ENCODE measurements around the gene C20orf96. TPM values are rescaled to one million over a fixed set of nuclear protein-coding genes. Genes with fewer than 3 reads are reported as not detected.

The C20orf96 gene
- total and polyA plus RNA-seq, 2 donors (not counting 1 experiment from before 2014, with no cell fraction given) = 4.7 to 7.5 TPM

DNA sequence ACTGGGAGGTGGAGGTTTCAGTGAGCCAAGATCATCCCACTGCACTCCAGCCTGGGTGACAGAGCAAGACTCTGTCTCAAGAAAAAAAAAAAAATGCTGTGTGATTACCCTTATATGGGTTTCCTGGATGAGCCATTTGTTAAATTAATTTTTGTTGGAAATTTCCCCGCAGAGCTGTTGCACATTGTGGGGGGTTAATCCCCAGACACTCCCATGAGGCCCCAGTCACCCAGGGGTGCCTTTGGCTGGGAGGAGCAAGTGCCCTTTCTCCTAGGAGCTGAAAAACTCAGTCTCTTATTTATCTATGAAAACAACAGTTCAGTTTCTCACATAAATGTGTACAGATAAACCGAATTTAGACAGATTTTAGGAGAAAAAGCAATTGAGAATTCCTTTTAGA lies 37.7 kb downstream of the C20orf96 start:
- no peaks in the 10 kb centered on the region for H3K36me3 ChIP-seq (replicated peaks in 1 of 2; ENCODE audit: control extremely low read depth in 1 of 2, control insufficient read depth in 1 of 2, extremely low read depth in 1 of 2, insufficient read depth in 2 of 2, low read length in 1 of 2)
- no peaks in the 10 kb centered on the region for H3K4me1 ChIP-seq (ENCODE audit: control insufficient read depth in 2 of 2, insufficient read depth in 2 of 2, low read length in 2 of 2)
- no peaks in the 10 kb centered on the region for H4K20me1 ChIP-seq (ENCODE audit: control insufficient read depth, insufficient read depth, low read length, poor library complexity, severe bottlenecking)
- TF ChIP-seq, protein P1, sequence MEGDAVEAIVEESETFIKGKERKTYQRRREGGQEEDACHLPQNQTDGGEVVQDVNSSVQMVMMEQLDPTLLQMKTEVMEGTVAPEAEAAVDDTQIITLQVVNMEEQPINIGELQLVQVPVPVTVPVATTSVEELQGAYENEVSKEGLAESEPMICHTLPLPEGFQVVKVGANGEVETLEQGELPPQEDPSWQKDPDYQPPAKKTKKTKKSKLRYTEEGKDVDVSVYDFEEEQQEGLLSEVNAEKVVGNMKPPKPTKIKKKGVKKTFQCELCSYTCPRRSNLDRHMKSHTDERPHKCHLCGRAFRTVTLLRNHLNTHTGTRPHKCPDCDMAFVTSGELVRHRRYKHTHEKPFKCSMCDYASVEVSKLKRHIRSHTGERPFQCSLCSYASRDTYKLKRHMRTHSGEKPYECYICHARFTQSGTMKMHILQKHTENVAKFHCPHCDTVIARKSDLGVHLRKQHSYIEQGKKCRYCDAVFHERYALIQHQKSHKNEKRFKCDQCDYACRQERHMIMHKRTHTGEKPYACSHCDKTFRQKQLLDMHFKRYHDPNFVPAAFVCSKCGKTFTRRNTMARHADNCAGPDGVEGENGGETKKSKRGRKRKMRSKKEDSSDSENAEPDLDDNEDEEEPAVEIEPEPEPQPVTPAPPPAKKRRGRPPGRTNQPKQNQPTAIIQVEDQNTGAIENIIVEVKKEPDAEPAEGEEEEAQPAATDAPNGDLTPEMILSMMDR (IDR thresholded peaks at IDR 0.05) = no peak
- TF ChIP-seq EZH2 (IDR thresholded peaks at IDR 0.05; ENCODE audit: borderline replicate concordance, insufficient read depth, low read depth, low read length, poor library complexity, severe bottlenecking) = no peak
- H3K79me2 ChIP-seq (ENCODE audit: control insufficient read depth, insufficient read depth, low read length) = no peaks in the 10 kb centered on the region
- H3K4me3 Mint-ChIP-seq = no peak overlapping the region
- no peaks in the 10 kb centered on the region for H3K9me3 ChIP-seq (ENCODE audit: control extremely low read depth in 1 of 3, control insufficient read depth in 2 of 3, insufficient read depth in 1 of 3, low read length in 2 of 3)
- peaks cover 8% of the 10 kb centered on the region for H3K27me3 Mint-ChIP-seq
- H3K27ac Mint-ChIP-seq = no peak overlapping the region
- ATAC-seq (ENCODE audit: low read depth) (no peak), DNase-seq (no peak)
- no peaks in the 10 kb centered on the region for H3K9me3 Mint-ChIP-seq (ENCODE audit: insufficient read depth)
- no peak overlapping the region for H2AFZ ChIP-seq (ENCODE audit: insufficient read depth, low read depth, low read length, poor library complexity, severe bottlenecking)
- H3K9ac ChIP-seq (ENCODE audit: low read length) = no peak overlapping the region
- ChIA-PET POLR2A (no interaction called here), CTCF (interaction anchor here (0.6 to 1.0 kb wide), 2 partner anchors 46 to 77 kb away, joined by 3 read pairs; no protein-coding TSS in a partner anchor)
- H3K27me3 ChIP-seq (replicated peaks in 1 of 4; ENCODE audit: control extremely low read depth in 1 of 4, control insufficient read depth in 3 of 4, insufficient read depth in 4 of 4, low read length in 3 of 4) = no peaks in the 10 kb centered on the region
- intact Hi-C loops (cut with micrococcal nuclease) = no loop called here
- H3K4me1 Mint-ChIP-seq = no peaks in the 10 kb centered on the region
- no peak overlapping the region for H3K4me2 ChIP-seq (replicated peaks; ENCODE audit: low read depth, low read length, poor library complexity, severe bottlenecking)
- no peak overlapping the region for H3K27ac ChIP-seq (ENCODE audit: low read length in 2 of 2)
- no peak overlapping the region for H3K4me3 ChIP-seq (ENCODE audit: control extremely low read depth in 1 of 5, extremely low read depth in 1 of 5, insufficient read depth in 1 of 5, low read depth in 2 of 5, low read length in 4 of 5)
- WGBS (ENCODE audit: insufficient coverage) = no CpG with 5 or more reads among the region's 2 CpGs

DNA sequence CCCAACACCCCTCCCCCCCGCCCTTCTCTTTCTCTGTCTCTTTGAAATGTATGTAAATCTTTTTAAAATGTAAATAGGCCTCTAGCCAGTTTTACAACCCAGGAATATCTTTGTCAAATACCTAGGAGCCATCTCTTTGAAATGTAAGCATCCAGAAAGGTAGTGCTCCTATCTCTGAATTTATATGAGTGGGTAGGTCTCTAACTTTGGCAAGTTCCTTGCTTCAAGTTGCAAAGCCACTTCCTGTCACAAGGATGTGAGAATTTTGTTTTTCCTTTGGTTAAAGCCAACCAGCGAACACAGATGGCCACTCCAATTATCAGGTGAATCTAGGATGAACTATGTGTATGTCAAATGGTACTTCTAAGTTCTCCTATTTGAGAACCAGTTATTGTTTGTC lies 39.2 kb downstream of the C20orf96 start:
- H3K27me3 Mint-ChIP-seq = peaks cover 5% of the 10 kb centered on the region
- no peak for TF ChIP-seq EZH2 (IDR thresholded peaks at IDR 0.05; ENCODE audit: borderline replicate concordance, insufficient read depth, low read depth, low read length, poor library complexity, severe bottlenecking)
- TF ChIP-seq, protein P1 (IDR thresholded peaks at IDR 0.05) = no peak
- DNase-seq = no peak
- H3K9me3 Mint-ChIP-seq (ENCODE audit: insufficient read depth) = no peaks in the 10 kb centered on the region
- H3K27ac Mint-ChIP-seq = no peak overlapping the region
- intact Hi-C loops (cut with micrococcal nuclease) = no loop called here
- no peak overlapping the region for H3K4me3 Mint-ChIP-seq
- H3K36me3 ChIP-seq (replicated peaks in 1 of 2; ENCODE audit: control extremely low read depth in 1 of 2, control insufficient read depth in 1 of 2, extremely low read depth in 1 of 2, insufficient read depth in 2 of 2, low read length in 1 of 2) = no peaks in the 10 kb centered on the region
- no peaks in the 10 kb centered on the region for H3K79me2 ChIP-seq (ENCODE audit: control insufficient read depth, insufficient read depth, low read length)
- ATAC-seq (ENCODE audit: low read depth) = no peak
- H2AFZ ChIP-seq (ENCODE audit: insufficient read depth, low read depth, low read length, poor library complexity, severe bottlenecking) = no peak overlapping the region
- POLR2A ChIA-PET = no interaction called here
- H3K27me3 ChIP-seq (replicated peaks in 1 of 4; ENCODE audit: control extremely low read depth in 1 of 4, control insufficient read depth in 3 of 4, insufficient read depth in 4 of 4, low read length in 3 of 4) = no peaks in the 10 kb centered on the region
- H3K4me1 Mint-ChIP-seq = no peaks in the 10 kb centered on the region
- no peak overlapping the region for H3K4me3 ChIP-seq (ENCODE audit: control extremely low read depth in 1 of 5, extremely low read depth in 1 of 5, insufficient read depth in 1 of 5, low read depth in 2 of 5, low read length in 4 of 5)
- no CpG with 5 or more reads among the region's 2 CpGs for whole genome bisulfite sequencing (ENCODE audit: insufficient coverage)
- no peaks in the 10 kb centered on the region for H4K20me1 ChIP-seq (ENCODE audit: control insufficient read depth, insufficient read depth, low read length, poor library complexity, severe bottlenecking)
- H3K27ac ChIP-seq (ENCODE audit: low read length in 2 of 2) = no peak overlapping the region
- CTCF ChIA-PET = no interaction called here
- no peaks in the 10 kb centered on the region for H3K9me3 ChIP-seq (ENCODE audit: control extremely low read depth in 1 of 3, control insufficient read depth in 2 of 3, insufficient read depth in 1 of 3, low read length in 2 of 3)
- H3K4me2 ChIP-seq (replicated peaks; ENCODE audit: low read depth, low read length, poor library complexity, severe bottlenecking) = no peak overlapping the region
- no peak overlapping the region for H3K9ac ChIP-seq (ENCODE audit: low read length)
- no peaks in the 10 kb centered on the region for H3K4me1 ChIP-seq (ENCODE audit: control insufficient read depth in 2 of 2, insufficient read depth in 2 of 2, low read length in 2 of 2)
